GM23338 (cell line): ENCODE measurements around the gene TTC33. TPM values are rescaled to one million over a fixed set of nuclear protein-coding genes. Genes with fewer than 3 reads are reported as not detected.

ENCODE experiments used
- ATAC-seq: fragments of 200-7000 bp; cut with Tn5 transposase; 3 replicates; pipeline ENCODE4 v1.9.1; 2020
- DNase-seq: peaks from one replicate; pipeline ENCODE4 v3.0.0-alpha.2; 2015; ENCODE audit warnings: low spot score
- H2AFZ ChIP-seq: fragments of 200-600 bp; sonication (generic); 2 replicates; pipeline ENCODE4 v1.8.0; 2016; ENCODE audit warnings: antibody characterized with exemption, mild to moderate bottlenecking, moderate library complexity
- H3F3A ChIP-seq: fragments of 200-600 bp; sonication (generic); replicated peaks from 2 replicates; pipeline ENCODE4 v1.8.0; 2017; ENCODE audit warnings: antibody characterized with exemption, mixed run types, low read depth
- H3K27ac ChIP-seq: fragments of 200-600 bp; sonication (generic); 2 replicates; pipeline ENCODE4 v1.6.1; 2016; ENCODE audit warnings: low read depth
- H3K27me3 ChIP-seq: fragments of 200-600 bp; sonication (generic); 2 replicates; pipeline ENCODE4 v1.8.0; 2016; ENCODE audit warnings: mild to moderate bottlenecking, mixed run types, moderate library complexity; ENCODE audit not compliant: insufficient read depth
- H3K36me3 ChIP-seq: fragments of 200-600 bp; sonication (generic); 2 replicates; pipeline ENCODE4 v1.8.0; 2016; ENCODE audit warnings: mild to moderate bottlenecking; ENCODE audit not compliant: insufficient read depth
- H3K4me1 ChIP-seq: fragments of 200-600 bp; sonication (generic); 2 replicates; pipeline ENCODE4 v1.8.0; 2016; ENCODE audit warnings: mild to moderate bottlenecking, moderate library complexity; ENCODE audit not compliant: insufficient read depth
- H3K4me2 ChIP-seq: fragments of 200-600 bp; sonication (generic); 2 replicates; pipeline ENCODE4 v1.7.1; 2017; ENCODE audit warnings: mixed run types
- H3K4me3 ChIP-seq: fragments of 200-600 bp; sonication (generic); 2 replicates; pipeline ENCODE4 v1.6.1; 2016; ENCODE audit warnings: mixed run types
- H3K79me2 ChIP-seq: fragments of 200-600 bp; sonication (generic); replicated peaks from 2 replicates; pipeline ENCODE4 v1.8.0; 2017; ENCODE audit warnings: mild to moderate bottlenecking; ENCODE audit not compliant: insufficient read depth
- H3K9me2 ChIP-seq: fragments of 200-600 bp; sonication (generic); 2 replicates; pipeline ENCODE4 v1.8.0; 2017; ENCODE audit not compliant: insufficient read depth
- H4K20me1 ChIP-seq: fragments of 200-600 bp; sonication (generic); replicated peaks from 2 replicates; pipeline ENCODE4 v1.8.0; 2017; ENCODE audit warnings: mild to moderate bottlenecking; ENCODE audit not compliant: insufficient read depth
- H3K27ac Mint-ChIP-seq: 2 replicates; pipeline ENCODE4 v1.8.0; 2020; ENCODE audit warnings: inconsistent platforms, mild to moderate bottlenecking, moderate library complexity, mixed read lengths
- H3K27me3 Mint-ChIP-seq: 3 replicates; pipeline ENCODE4 v1.8.0; 2022; ENCODE audit warnings: low read depth, mild to moderate bottlenecking, moderate library complexity, mixed read lengths, inconsistent platforms; ENCODE audit not compliant: insufficient read depth, poor library complexity
- H3K36me3 Mint-ChIP-seq: 3 replicates; pipeline ENCODE4 v1.8.0; 2021; ENCODE audit warnings: low read depth, mild to moderate bottlenecking, inconsistent platforms, moderate library complexity, mixed read lengths
- H3K4me1 Mint-ChIP-seq: 3 replicates; pipeline ENCODE4 v1.8.0; 2020; ENCODE audit warnings: mild to moderate bottlenecking, inconsistent platforms, mixed read lengths
- H3K4me3 Mint-ChIP-seq: 3 replicates; pipeline ENCODE4 v1.8.0; 2021; ENCODE audit warnings: moderate library complexity, mild to moderate bottlenecking, inconsistent platforms, mixed read lengths
- H3K9me3 Mint-ChIP-seq: 3 replicates; pipeline ENCODE4 v1.8.0; 2020; ENCODE audit warnings: moderate library complexity, mild to moderate bottlenecking, inconsistent platforms, mixed read lengths
- CREB1 ChIP-seq: fragments of 250-450 bp; sonication (Bioruptor Pico); IDR thresholded peaks from 2 replicates; pipeline ENCODE4 v1.5.0; 2020; ENCODE audit warnings: low read depth, mild to moderate bottlenecking, moderate library complexity
- EZH2 ChIP-seq: fragments of 200-600 bp; sonication (generic); IDR thresholded peaks from one replicate; pipeline ENCODE4 v1.8.0; 2017; ENCODE audit warnings: antibody characterized with exemption, mild to moderate bottlenecking, low read depth; ENCODE audit not compliant: unreplicated experiment
- EZH2phosphoT487 ChIP-seq: fragments of 200-600 bp; sonication (generic); IDR thresholded peaks from one replicate; pipeline ENCODE4 v1.8.1; 2018; ENCODE audit warnings: antibody characterized with exemption; ENCODE audit not compliant: unreplicated experiment
- POLR2AphosphoS5 ChIP-seq: IDR thresholded peaks from 2 replicates; pipeline ENCODE4 v1.6.1; 2016; ENCODE audit warnings: antibody characterized with exemption, low read depth
- STAT1 ChIP-seq: IDR thresholded peaks from one replicate; pipeline ENCODE4 v1.6.1; 2016; ENCODE audit warnings: antibody characterized with exemption; ENCODE audit not compliant: unreplicated experiment
- ZNF114 ChIP-seq: fragments of 250-450 bp; sonication (Bioruptor Pico); IDR thresholded peaks from 2 replicates; pipeline ENCODE4 v1.5.0; 2020; ENCODE audit warnings: mild to moderate bottlenecking, moderate library complexity
- polyA plus RNA-seq: library from polyadenylated mRNA; unstranded; fragments of >200 nt; fragmentation: Nextera tagmentation; extraction: Ambion mirVana; gene quantifications from 2 replicates; pipeline ENCODE4 v1.2.1, GENCODE V29; 2016
- total RNA-seq: library from RNA; depleted of rRNA; stranded (reverse); fragments of >200 nt; shearing (Covaris generic); gene quantifications from 2 replicates; pipeline ENCODE4 v1.2.3, GENCODE V29; 2014
- TF ChIP-seq, protein P1 (sequence below): IDR thresholded peaks from 2 replicates; pipeline ENCODE4 v1.6.1; 2016; ENCODE audit warnings: antibody characterized with exemption
- TF ChIP-seq, protein P2 (sequence below), 2 experiments: fragments of 200-600 bp in 1 of 2; sonication (generic) in 1 of 2; conservative IDR thresholded peaks; 2 replicates each; pipeline versions ENCODE4 v1.5.1 to v1.6.1; 2016 to 2017; ENCODE audit warnings: antibody characterized with exemption in 2 of 2, low read depth in 2 of 2, mild to moderate bottlenecking in 2 of 2, moderate library complexity in 1 of 2
- TF ChIP-seq, protein P3 (sequence below): IDR thresholded peaks from one replicate; pipeline ENCODE4 v1.6.1; 2018; ENCODE audit warnings: antibody characterized with exemption; ENCODE audit not compliant: unreplicated experiment

Gene TTC33
- total and polyA plus RNA-seq, 2 experiments from 2014 or later: 4.1 to 11.5 TPM

DNA sequence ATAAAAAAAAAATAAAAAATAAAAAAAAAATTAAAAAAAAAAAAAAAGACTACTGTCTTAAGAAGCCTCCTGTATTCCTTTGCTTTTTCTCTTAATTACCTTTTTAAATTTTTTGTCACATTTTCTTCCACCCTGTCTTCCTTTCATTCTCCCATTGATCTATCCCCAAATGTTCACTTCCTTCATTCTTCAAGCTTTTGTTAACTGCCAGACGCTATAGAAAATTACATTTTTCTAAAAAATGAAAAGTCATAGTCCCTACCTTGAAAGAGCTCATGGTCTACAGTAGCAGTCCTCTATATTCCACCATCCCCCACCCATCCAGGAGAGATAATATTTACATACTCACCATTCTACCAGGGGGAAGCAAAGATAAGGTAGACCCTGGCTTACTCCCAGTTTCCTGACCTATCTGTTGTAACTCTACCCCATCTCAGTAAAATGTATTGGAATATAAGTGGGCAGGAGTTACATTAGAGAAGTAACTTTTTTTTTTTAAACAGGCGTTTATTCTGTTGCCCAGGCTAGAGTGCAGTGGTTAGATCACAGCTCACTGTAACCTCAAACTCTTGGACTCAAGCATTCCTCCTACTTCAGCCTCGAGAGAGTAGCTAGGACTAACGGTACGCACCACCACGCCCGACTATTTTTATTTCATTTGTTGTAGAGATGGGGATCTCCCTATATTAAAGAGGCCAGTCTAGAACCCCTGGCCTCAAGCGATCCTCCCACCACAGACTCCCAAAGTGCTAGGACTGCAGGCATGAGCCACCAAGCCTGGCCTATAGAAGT is 46.2 kb upstream of the TTC33 start:
- no peaks in the 10 kb centered on the region for H3K27me3 ChIP-seq
- Mint-ChIP-seq H3K4me3 (peak overlapping the region; percentile 45; the same call in 2 of the 3 replicates), H3K27me3 (peaks cover 11% of the 10 kb centered on the region), H3K36me3 (peaks cover 2% of the 10 kb centered on the region; the same call in 2 of the 3 replicates), H3K9me3 (peaks cover 3% of the 10 kb centered on the region; the same call in 1 of the 3 replicates), H3K27ac (peak overlapping the region; percentile 82), H3K4me1 (peaks cover 15% of the 10 kb centered on the region)
- DNase-seq (no peak), ATAC-seq (no peak)
- peaks cover 6% of the 10 kb centered on the region for H3K79me2 ChIP-seq
- H3K9me2 ChIP-seq: no peaks in the 10 kb centered on the region
- H3K4me2 ChIP-seq: 0 out of 2 replicates have a peak overlapping the region, but pooled peaks have one; percentile 18
- no peak for TF ChIP-seq CREB1 (CRISPR knock-in tag)
- TF ChIP-seq STAT1: no peak
- H3K36me3 ChIP-seq: no peaks in the 10 kb centered on the region
- H2AFZ ChIP-seq: no peak overlapping the region
- H3K27ac ChIP-seq: no peak overlapping the region
- H3K4me3 ChIP-seq: no peak overlapping the region
- no peaks in the 10 kb centered on the region for H4K20me1 ChIP-seq
- peaks cover 19% of the 10 kb centered on the region for H3K4me1 ChIP-seq
- H3F3A ChIP-seq: 0 out of 2 replicates have a peak, but pooled peaks cover 5% of the 10 kb centered on the region

DNA sequence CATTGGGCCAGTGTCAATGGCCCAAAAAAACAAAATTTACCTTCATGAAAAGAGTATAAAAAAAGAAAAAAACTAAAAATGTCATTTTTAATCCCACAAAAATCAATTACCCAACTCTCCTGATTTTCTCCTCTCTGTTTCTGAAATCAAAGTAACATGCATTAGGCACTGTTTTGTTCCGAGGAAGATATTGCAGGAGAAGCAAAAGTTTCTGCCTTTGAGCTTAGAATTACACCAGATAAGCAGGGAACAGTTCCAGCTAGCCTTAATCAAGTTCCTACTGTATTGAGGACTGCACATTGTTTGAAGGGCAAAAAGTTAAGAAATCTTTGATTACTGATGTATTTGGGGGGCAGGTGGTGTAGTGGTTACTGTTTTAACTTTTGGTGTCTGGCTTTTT is 43.5 kb upstream of the TTC33 start:
- Mint-ChIP-seq H3K9me3 (peaks cover 3% of the 10 kb centered on the region; the same call in 1 of the 3 replicates), H3K36me3 (peaks cover 16% of the 10 kb centered on the region), H3K4me3 (peak overlapping the region; percentile 87), H3K27ac (no peak overlapping the region), H3K27me3 (peaks cover 9% of the 10 kb centered on the region), H3K4me1 (peaks cover 19% of the 10 kb centered on the region)
- TF ChIP-seq ZNF114 (CRISPR knock-in tag) (no peak), CREB1 (CRISPR knock-in tag) (no peak), POLR2AphosphoS5 (no peak)
- TF ChIP-seq, protein P1, sequence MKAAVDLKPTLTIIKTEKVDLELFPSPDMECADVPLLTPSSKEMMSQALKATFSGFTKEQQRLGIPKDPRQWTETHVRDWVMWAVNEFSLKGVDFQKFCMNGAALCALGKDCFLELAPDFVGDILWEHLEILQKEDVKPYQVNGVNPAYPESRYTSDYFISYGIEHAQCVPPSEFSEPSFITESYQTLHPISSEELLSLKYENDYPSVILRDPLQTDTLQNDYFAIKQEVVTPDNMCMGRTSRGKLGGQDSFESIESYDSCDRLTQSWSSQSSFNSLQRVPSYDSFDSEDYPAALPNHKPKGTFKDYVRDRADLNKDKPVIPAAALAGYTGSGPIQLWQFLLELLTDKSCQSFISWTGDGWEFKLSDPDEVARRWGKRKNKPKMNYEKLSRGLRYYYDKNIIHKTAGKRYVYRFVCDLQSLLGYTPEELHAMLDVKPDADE: no peak
- H3K36me3 ChIP-seq: peaks cover 3% of the 10 kb centered on the region; the same call in 1 of the 2 replicates
- no peak for DNase-seq
- H3K9me2 ChIP-seq: no peaks in the 10 kb centered on the region
- ATAC-seq: no peak
- H3K79me2 ChIP-seq: peaks cover 30% of the 10 kb centered on the region
- 0 out of 2 replicates have a peak, but pooled peaks cover 5% of the 10 kb centered on the region for H3F3A ChIP-seq
- peaks cover 25% of the 10 kb centered on the region for H3K4me1 ChIP-seq
- H3K4me2 ChIP-seq: peak overlapping the region; percentile 85
- no peak overlapping the region for H3K27ac ChIP-seq
- peaks cover 15% of the 10 kb centered on the region; the same call in 1 of the 2 replicates for H4K20me1 ChIP-seq
- H2AFZ ChIP-seq: no peak overlapping the region
- H3K4me3 ChIP-seq: peak overlapping the region; percentile 68
- H3K27me3 ChIP-seq: no peaks in the 10 kb centered on the region

DNA sequence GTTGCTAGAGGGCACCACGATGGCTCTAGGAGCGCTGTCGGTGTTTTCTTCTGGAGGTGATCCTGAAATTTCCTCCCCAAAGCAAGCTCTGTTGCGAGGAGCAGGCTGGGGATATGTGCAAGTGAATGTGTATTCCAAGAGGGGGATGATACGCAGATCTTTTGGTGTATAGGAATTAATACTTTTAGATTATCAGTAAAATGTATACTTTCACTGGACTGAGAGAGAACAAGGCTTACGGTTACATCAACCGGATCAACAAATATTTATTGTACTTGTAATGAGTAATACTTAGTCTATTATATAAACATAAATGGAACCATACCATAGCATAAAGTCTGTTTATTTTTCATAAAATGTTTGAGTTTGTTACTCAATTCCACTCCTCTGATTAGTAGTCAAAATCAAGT is 43.0 kb upstream of the TTC33 start:
- Histone ChIP-seq H4K20me1 (peaks cover 19% of the 10 kb centered on the region), H3K4me3 (peak overlapping the region; percentile 68), H3F3A (0 out of 2 replicates have a peak, but pooled peaks cover 5% of the 10 kb centered on the region), H3K9me2 (no peaks in the 10 kb centered on the region), H3K4me2 (peak overlapping the region; percentile 85), H3K4me1 (peaks cover 25% of the 10 kb centered on the region), H2AFZ (peak overlapping the region; percentile 97), H3K27ac (peak overlapping the region; percentile 100), H3K27me3 (no peaks in the 10 kb centered on the region), H3K36me3 (peaks cover 3% of the 10 kb centered on the region; the same call in 1 of the 2 replicates), H3K79me2 (peaks cover 35% of the 10 kb centered on the region)
- H3K36me3 Mint-ChIP-seq: peaks cover 19% of the 10 kb centered on the region
- peak overlapping the region; percentile 87 for H3K4me3 Mint-ChIP-seq
- H3K4me1 Mint-ChIP-seq: peaks cover 22% of the 10 kb centered on the region
- H3K27ac Mint-ChIP-seq: peak overlapping the region; percentile 97
- DNase-seq: no peak
- ATAC-seq: peak; percentile 33
- TF ChIP-seq, protein P2, sequence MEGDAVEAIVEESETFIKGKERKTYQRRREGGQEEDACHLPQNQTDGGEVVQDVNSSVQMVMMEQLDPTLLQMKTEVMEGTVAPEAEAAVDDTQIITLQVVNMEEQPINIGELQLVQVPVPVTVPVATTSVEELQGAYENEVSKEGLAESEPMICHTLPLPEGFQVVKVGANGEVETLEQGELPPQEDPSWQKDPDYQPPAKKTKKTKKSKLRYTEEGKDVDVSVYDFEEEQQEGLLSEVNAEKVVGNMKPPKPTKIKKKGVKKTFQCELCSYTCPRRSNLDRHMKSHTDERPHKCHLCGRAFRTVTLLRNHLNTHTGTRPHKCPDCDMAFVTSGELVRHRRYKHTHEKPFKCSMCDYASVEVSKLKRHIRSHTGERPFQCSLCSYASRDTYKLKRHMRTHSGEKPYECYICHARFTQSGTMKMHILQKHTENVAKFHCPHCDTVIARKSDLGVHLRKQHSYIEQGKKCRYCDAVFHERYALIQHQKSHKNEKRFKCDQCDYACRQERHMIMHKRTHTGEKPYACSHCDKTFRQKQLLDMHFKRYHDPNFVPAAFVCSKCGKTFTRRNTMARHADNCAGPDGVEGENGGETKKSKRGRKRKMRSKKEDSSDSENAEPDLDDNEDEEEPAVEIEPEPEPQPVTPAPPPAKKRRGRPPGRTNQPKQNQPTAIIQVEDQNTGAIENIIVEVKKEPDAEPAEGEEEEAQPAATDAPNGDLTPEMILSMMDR (conservative IDR thresholded peaks at IDR 0.05; ENCODE audit: low read depth in 2 of 2): peak in 1 of 2 experiments; percentile 25; a peak in 1 of 4 replicates
- no peak for TF ChIP-seq EZH2
- TF ChIP-seq, protein P3, sequence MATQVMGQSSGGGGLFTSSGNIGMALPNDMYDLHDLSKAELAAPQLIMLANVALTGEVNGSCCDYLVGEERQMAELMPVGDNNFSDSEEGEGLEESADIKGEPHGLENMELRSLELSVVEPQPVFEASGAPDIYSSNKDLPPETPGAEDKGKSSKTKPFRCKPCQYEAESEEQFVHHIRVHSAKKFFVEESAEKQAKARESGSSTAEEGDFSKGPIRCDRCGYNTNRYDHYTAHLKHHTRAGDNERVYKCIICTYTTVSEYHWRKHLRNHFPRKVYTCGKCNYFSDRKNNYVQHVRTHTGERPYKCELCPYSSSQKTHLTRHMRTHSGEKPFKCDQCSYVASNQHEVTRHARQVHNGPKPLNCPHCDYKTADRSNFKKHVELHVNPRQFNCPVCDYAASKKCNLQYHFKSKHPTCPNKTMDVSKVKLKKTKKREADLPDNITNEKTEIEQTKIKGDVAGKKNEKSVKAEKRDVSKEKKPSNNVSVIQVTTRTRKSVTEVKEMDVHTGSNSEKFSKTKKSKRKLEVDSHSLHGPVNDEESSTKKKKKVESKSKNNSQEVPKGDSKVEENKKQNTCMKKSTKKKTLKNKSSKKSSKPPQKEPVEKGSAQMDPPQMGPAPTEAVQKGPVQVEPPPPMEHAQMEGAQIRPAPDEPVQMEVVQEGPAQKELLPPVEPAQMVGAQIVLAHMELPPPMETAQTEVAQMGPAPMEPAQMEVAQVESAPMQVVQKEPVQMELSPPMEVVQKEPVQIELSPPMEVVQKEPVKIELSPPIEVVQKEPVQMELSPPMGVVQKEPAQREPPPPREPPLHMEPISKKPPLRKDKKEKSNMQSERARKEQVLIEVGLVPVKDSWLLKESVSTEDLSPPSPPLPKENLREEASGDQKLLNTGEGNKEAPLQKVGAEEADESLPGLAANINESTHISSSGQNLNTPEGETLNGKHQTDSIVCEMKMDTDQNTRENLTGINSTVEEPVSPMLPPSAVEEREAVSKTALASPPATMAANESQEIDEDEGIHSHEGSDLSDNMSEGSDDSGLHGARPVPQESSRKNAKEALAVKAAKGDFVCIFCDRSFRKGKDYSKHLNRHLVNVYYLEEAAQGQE: no peak
- TF ChIP-seq EZH2phosphoT487: no peak
- peaks cover 3% of the 10 kb centered on the region; the same call in 1 of the 3 replicates for H3K9me3 Mint-ChIP-seq
- peaks cover 9% of the 10 kb centered on the region for H3K27me3 Mint-ChIP-seq
